Dermis blood vessel endothelial cell (primary cell): ENCODE results near the gene TCEA2. TPM values are rescaled to one million over a fixed set of nuclear protein-coding genes. Genes with fewer than 3 reads are reported as not detected.

Experiments
- DNase-seq: peaks from one replicate; pipeline ENCODE4 v3.0.0; 2010
- total RNA-seq: library from RNA; depleted of rRNA; stranded (reverse); fragments of >200 nt; gene quantifications from 2 replicates; pipeline ENCODE4 v1.2.3, GENCODE V29; 2014

Gene TCEA2
- total RNA-seq, 1 donor from 2014 or later: 45.9 TPM

DNA sequence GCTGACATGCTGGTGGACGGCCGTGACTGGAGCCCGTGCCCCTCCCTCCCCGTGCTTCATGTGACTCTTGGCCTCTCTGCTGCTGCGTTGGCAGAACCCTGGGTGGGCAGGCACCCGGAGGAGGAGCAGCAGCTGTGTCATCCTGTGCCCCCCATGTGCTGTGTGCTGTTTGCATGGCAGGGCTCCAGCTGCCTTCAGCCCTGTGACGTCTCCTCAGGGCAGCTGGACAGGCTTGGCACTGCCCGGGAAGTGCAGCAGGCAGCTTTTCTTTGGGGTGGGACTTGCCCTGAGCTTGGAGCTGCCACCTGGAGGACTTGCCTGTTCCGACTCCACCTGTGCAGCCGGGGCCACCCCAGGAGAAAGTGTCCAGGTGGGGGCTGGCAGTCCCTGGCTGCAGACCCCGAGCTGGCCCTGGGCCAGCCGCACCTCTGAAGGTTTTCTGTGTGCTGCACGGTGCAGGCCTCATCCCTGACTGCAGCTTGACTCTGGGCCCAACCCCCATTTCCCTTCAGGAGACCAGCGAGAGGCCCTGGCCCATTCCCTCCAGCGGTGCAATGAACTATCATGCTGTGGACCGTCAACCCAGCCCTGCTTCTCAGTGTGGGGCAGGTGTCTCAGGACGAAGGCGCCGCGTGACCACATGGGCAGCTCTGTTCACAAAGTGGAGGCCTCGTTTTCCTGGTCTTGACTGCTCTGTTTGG is 36.2 kb downstream of the TCEA2 start:
- no peak for DNase-seq

DNA sequence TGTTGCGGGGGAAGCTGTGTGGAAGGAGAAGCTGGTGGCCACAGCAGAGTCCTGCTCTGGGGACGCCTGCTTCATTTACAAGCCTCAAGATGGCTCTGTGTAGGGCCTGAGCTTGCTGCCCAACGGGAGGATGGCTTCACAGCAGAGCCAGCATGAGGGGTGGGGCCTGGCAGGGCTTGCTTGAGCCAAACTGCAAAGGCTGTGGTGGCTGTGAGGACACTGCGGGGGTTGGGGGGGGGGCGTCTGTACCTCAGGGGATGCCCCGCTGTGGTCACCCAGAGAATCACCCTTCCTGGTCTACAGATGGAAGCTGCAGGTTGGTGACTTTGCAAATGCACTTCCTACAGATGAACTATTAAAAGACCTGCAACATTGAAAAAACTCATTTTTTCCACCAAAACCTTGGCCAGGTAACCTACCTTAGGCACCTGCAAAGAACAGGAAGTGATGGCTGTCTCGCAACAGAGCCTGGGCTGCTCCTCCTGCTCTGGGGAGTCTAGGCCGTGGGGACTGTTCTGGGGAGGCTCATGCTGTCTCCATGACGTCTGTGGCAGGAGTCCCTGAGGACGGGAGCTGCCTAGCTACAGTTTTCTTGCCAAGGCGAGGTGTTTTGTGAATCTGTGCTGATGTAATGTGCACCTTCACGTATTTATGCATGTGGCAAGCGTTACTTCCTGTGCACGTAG is 37.0 kb downstream of the TCEA2 start:
- DNase-seq: no peak

DNA sequence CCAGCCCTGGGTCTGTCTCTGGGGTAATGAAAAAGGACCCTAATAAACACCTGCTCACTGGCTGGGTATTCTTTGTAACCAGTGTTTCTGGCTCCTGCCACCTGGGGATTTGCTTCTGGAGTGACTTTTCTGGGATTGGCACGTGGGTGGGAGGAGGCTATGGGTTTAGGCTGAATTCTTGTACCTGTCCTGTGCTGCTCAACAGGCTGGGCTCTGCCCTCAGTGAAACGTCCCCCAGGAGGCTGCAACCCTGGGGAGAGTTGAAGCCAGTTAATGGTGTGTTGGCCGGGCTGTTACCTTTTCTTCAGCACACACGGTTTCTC is 37.5 kb downstream of the TCEA2 start:
- DNase-seq: no peak

DNA sequence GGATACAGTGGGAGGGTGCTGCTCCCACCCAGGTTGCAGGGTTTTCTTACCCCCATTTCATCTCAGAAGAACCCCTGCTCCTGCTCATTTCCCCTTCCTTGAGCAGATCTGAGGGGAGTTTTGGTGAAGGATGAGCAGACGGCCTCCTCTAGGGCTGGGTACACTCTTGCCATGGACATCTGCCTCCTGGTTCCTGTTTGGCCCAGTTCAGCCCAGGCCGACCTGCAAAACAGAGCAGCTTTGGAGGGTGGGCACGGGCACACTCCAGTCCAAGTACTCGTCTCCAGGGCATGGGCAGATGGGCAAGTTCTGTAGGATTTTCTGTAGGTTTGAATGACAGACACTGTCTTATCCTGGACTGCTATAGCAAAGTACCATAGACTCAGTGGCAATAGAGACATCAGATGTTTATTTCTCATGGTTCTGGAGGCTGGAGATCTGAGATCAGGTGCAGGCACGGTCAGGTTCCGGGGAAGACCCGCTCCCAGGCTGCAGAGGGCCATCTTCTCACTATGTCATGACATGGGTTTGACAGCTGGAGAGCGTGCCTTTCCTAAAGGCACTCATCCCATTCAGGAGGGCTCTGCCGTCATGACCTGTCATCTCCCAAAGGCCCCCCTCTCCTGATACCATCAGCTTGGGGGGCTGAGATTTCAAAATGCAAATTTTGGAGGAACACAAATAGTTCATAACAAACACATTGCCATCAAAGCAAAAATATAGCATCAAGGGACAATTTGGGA is 38.1 kb downstream of the TCEA2 start:
- no peak for DNase-seq

DNA sequence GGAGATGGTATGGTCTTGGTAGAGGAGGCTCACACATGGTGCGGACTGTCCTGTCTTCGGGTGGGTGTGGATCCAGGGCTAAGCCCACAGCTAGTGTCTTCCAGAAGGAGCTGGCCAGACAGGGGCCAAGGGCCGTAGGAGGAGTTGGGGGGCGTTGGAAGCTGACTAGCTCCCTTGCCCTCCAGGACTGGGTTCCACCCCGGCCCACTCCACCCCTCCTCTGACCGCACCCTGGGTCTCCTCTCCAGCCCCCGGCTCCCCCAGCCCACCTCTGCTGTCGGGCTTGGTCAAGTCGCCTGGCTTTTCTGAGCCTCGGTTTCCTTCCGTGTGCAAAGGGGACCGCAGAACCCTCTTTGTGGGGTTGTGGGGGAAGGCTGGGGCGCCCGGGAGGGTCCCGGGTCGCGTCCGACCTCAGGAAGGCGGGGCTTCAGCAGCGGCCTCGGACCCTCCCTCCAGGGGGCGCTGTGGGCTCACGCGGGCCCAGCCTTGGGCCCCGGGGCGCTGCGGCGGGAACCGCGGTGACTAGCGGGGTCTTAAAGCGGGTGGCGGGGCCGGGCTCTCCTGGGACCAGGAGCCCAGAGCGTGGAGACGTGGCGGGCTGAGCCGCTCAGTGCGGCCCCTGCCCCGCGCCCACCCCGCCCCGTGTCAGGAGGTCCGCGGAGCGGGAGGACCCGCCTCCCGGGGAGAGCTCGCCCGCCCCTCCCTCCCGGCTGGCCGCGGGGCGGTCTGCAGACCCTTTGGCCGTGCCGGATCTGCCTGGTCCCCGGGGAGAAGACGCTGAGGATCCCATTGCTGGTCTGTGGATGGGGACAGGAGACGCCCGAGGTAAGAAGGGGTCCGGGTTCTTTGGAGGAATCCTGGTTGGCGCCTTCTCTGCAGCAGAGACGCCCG is 39.0 kb downstream of the TCEA2 start:
- DNase-seq: peak; percentile 52

DNA sequence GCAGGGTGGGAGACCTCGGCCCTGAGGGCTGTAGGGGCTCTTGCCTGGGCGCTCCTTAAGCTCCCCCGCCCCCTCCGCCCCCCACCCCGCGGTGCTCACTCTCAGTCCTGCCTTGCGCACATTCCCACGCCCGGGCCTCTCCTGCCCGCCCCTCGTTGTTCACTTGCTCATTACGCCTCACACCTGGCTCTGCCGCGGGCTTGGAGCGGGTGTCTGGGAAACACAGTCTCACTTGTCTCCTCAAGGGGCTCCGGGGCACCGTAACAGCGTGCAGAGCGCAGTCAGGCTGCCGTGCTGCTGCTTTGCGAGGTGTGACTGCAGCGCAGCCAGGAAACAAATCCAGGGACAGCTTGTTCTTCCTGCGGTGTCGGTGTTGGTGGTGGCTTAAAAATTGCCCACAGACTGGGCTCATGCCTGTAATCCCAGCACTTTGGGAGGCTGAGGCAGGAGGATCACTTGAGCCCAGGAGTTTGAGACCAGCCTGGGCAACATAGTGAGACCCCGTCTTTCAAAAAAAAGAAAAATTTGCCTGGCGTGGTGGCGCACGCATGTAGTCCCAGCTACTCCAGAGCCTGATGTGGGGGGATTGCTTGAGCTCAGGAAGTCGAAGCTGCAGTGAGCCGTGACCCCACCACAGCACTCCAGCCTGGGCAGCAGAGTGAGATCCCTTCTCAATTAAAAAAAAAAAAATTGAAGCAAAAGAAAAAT is 39.8 kb downstream of the TCEA2 start:
- no peak for DNase-seq

DNA sequence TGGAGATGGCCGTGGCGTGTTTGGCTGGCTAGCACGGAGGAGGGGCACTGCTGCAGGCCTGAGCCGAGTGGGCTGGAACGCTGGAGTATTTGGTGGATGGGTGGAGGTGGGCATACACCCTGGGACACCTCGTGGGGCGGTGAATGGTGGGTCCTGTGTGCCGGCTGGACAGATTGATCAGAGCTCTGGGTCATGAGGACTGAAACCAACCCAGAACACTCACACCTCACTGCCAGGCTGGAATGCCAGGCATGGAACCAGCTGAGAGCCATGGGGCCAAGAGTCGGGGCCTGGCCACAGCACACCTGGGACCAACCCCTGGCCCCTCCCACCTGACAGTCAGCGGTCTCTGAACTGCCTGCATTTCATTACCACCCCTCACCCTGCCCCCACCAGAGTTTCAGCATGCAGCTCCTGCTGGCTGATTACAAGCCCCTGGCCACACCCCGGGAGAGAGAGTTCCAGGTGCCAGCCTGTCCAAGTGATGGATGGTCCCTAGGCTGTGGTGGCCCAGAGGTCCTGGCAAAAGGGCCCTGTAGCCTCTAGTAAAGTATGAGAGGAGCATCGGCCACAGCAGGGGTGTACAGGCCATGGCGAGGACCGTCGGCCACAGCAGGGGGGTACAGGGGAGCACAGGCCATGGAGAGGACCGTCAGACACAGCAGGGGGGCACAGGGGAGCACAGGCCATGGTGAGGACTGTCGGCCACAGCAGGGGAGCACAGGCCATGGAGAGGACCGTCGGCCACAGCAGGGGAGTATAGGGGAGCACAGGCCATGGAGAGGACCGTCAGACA is 41.1 kb downstream of the TCEA2 start:
- DNase-seq: no peak

DNA sequence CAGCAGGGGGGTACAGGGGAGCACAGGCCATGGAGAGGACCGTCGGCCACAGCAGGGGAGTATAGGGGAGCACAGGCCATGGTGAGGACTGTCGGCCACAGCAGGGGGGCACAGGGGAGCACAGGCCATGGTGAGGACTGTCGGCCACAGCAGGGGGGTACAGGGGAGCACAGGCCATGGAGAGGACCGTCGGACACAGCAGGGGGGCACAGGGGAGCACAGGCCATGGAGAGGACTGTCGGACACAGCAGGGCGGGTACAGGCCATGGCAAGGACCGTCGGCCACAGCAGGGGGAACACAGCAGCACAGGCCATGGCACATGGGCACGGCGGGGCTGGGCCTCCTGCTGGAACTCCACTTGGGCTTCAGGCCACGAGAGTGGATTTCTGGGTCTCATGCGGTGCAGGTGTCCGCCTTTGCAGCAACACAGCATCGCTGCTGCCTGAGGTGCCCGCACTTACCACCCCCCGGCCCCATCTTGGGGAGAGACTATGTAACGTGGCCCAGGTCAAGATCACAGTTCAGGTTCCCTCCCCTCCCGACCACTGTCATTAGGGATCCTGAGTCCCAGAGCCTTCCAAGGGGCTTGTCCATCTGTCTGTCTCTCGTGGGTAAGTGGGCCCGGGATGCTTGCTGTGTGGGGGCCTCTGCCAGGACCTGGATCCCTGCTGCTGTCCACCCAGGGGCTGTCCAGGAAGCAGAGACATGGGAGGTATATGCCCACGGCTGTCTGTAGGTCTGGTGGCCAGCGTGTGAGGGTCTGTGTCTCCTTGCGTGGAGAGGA is 41.9 kb downstream of the TCEA2 start:
- no peak for DNase-seq

DNA sequence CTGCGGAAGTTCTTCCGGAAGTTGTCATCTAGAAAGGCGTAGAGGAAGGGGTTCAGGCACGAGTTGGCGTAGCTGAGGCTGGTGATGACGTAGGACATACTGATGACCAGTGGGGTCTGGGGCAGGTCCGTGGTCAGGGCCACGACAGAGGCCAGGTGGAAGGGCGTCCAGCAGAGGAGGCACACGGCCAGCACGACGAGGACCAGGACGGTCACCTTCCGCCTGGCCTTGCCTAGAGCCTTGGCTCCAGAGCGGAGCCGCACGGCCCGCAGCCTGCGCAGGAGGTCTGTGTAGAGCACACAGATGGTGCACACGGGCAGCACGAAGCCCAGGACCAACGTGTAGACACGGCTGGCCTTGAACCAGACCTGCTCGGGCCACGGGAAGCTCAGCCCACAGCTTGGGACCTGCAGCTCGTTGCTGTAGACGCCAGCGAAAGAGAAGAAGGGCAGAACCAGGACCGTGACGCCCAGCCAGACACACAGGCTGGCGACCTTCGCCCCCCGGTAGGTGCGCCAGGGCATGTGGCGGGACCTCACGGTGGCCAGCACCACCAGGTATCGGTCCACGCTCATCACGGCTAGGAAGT is 42.9 kb downstream of the TCEA2 start:
- no peak for DNase-seq

DNA sequence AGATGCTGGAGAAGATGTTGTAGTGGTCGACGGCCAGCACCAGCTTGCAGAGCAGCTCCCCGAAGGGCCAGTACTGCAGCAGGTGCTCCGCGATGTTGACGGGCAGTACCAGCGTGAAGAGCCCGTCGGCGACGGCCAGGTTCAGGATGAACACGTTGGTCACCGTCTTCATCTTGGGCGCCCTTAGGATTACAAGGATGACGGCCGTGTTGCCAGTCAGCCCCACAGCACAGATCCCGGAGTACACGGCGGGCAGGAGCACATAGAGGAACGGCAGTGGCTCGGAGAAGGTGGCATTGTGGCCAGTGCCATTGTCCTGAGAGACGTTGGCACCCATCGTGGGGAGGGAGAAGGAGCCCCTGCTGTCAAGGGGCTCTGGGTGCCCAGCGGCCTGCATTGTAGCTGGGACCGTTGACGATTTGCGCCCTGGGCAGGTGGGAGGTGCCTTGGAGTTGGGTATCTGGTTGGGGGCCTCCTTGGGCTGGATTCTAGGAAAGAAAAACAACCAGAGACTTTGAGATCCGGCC is 43.5 kb downstream of the TCEA2 start:
- no peak for DNase-seq

DNA sequence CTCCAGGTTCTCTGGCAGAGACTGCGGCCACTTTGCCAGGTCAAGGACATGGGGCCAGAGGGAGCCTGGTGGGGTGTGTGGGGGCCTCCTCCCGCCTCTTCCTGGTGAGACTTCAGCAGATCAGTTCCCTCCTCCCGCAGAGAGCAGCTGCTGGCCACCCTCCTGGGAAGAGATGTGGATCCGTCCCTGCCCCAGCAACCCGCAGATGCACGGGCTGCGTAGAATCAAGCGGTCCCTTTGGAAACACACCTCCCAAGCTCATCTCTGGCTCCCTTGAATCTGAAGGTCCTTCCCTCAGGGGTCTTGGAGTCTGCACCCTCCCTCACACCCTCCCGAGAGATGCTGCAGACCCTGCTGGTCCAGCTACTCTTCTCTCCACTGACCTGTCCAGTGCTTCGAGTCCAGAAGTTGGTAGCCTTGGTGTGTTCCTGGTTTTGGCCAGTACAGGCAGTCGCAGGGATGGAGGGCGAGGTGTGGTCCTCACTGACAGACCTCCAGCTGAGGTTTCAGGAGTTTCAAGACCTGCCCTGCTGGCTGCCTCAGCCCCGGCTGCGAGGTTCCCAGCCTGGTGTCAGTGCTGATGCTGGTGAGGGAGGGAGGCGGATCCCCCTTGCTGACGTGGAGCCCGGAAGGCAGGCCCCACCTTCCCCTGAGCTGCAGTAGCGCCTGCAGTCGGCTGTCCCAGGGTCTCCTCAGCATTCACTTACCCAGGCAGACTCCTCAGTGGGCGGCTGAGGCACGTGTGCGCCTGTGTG is 44.2 kb downstream of the TCEA2 start, which contains the start of gene NPBWR2:
Gene NPBWR2, minus strand, starts transcription at position 585 of the 755 bp plus-strand sequence. CDS start 734 bp downstream, outside the sequence.
- DNase-seq: no peak

DNA sequence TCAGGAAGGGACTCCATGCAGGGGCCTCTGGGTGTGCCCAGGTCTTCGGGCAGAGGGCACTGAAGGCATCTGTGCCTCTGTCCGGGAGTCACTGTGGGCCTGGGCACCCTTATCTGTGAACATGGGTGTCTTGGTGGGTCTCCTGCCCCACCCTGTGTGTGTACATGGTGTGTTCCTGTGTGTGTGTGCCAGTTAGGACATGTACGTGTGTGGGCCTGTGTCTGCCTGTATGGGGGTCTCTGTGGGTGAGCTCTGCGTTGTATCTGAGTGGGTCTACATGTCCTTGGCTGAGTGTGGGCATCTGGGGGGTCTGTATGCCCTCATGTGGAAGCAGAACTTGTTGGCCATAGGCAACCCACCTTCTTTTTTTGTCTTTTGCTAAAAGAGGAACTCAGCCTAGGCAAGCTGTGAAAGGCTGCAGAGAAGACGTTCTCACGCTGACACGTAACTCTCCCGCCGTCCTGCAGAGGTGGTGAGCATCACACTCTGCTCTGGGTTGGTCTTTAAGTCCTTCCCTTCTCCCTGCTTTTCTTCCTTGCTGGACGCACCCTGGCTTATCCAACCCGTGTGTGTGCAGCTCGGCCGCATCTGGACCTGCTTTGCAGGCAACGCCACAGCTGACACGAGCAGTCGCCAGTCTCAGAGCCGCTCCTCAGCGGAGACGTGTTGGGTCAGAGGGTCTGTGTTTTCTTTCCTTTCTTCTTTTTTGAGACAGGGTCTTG is 44.9 kb downstream of the TCEA2 start:
- DNase-seq: no peak

DNA sequence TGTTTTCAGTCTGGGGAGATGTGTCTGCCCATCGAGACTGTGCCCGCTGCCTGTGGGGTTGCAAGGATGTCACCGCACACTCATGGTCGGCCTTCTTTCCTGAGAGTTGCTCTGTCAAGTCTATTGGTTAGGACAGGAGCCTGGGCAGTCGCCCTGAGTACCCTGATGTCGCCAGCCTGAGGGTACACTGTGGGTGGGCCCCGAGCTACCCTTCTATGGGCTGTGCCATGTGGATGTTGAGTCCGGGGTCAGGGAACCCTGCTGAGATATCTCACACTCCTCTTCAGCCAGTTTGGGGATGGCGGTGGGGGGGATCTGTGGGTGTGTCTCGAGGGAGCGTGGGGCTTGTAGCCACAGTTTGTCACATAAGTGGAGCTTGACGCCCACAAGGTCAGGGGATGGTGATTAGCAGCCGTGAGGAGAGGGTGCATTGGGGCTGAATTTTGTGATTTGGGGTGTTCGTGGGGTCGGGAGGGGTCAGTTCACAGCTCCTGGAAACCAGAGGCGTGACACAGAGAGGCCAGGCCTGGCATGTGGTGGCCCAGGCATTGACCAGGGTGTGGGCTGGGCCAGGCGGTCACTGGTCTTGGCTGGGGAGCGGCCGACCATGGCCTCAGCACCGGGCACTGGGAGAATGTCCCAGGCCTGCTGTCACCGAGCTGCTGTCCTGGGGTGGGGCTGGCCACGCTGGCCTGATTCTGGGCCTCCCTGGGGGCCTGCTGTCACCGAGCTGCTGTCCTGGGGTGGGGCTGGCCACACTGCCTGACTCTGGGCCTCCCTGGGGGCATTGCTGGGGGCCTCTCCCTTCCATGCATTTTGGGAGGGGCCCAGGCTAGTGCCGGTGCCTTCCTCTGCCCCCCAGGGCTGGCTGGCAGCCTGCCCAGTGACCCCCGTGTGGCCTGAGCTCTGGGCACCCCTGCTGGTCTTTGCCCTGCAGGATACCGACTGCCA is 46.0 kb downstream of the TCEA2 start:
- no peak for DNase-seq

DNA sequence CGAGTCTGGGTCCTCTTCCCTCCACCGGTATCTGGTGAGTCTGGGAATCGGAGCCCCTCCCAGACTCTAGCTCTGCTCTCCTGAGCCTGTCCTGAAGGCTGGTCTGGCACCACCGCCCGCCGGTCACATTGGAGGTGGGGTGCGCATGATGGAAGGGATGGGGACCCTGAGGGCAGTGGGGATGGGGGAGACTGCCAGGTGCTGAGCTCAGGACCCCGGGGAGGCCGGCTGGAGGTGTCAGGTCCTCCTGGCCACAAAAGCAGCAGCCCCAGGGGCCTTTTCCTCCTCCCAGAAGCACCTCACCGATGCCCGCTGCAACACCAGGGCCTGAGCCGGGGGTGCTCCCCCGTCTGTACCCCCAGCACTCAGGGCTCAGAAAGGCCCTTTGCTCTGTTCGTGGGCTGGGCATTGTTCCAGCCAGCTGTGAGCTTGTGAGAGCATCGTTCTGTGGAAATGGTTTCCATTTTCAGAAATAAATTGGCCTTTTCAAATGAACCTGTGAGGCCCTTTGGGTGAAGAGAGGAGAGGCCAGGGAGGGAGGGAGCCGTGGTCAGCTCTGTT is 46.9 kb downstream of the TCEA2 start:
- no peak for DNase-seq

DNA sequence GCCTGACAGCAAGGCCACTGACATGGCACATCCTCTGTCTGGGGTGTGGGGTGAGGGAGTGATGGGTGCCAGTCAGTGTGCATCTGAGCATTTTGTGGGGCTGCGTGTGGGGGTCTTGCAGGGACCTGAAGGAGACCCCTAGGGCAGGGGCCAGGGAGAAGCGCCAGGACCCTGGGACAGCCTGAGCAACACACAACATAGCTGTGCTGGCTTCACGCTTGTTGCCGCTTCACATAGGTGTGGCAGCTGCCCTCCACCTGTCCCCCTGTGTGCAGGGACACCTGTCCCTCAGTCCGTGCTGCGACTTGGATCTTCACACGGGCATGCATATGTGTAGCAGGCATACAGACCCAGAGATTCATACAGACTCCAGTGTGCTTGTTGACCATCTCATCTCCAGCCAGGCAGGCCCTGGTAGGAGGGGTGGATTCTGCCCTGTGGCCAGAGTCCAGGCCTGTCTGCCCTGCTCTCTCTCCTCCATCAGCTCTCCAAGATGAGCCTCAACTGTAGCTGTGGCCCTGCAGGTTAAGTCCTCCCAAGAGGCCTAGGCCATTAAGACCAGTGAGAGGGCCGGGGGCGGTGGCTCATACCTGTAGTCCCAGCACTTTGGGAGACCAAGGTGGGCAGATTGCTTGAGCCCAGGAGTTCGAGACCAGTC is 47.5 kb downstream of the TCEA2 start:
- DNase-seq: no peak
